ENCODE measurements around the gene OIP5. TPM values are rescaled to one million over a fixed set of nuclear protein-coding genes. Genes with fewer than 3 reads are reported as not detected.
A peak's percentile ranks its signal among the peaks of the same experiment; 100 is the strongest.

Gene OIP5
- total and polyA plus RNA-seq, 8 donors = 0.17 to 0.56 (median 0.29) TPM

DNA sequence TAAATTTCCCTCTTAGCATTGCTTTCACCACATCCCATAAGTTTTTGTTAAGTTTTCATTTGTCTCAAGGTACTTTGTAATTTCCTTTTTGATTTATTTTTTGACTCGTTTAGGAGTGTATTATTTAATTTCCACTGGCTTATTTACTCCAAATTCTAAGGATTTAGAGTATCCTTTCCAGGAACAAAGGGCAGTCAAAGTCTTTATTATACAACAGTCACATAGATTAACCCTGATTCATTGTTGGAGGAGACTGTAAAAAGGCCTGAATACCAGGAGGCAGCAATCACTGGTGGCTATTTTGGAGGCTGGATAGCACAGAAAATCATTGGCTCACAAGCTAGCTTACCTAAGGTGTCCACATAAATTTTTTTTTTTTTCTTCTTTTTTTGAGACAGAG, 39.9 kb downstream of the OIP5 start:
- intact Hi-C loops (cut with DNase I) = no loop called here
- FAIRE-seq = no peak
- no peaks in the 10 kb centered on the region for H3K27me3 ChIP-seq
- no peaks in the 10 kb centered on the region for H3K4me1 ChIP-seq
- DNase-seq = no peak
- peaks cover under 1 to 14% (median 2%) of the 10 kb centered on the region in 3 donors for H3K36me3 ChIP-seq
- WGBS, 2 donors = 72 to 76% methylated on average over 1 of the region's 1 CpG
- no peak for ATAC-seq
- H3K4me3 ChIP-seq = no peak overlapping the region
- no peak overlapping the region for H3K27ac ChIP-seq
- H3K9me3 ChIP-seq = no peaks in the 10 kb centered on the region
- TF ChIP-seq CTCF (IDR thresholded peaks at IDR 0.05) = no peak

DNA sequence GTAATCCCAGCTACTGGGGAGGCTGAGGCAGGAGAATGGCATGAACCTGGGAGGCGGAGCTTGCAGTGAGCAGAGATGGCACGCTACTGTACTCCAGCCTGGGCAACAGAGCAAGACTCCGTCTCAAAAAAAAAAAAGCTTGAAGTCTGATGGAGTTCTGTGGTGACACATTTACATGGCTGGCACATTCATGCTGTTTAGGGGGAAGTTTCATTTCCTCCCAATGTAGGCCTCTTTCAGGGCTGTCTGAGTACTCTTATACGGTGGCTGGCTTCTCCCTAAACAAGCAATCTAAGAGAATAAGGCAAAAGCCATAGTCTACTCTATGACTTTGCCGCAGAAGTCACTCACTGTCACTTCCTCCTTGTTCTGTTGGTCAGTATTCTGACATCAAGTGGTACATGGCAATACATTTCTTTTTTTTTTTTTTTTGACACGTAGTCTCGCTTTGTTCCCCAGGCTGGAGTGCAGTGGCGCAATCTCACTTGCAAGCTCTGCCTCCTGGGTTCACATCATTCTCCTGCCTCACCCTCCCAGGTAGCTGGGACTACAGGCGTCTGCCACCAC, 41.2 kb downstream of the OIP5 start:
- Histone ChIP-seq H3K4me3 (no peak overlapping the region), H3K36me3 (peaks cover 4 to 26% (median 16%) of the 10 kb centered on the region in 3 donors), H3K27ac (no peak overlapping the region), H3K27me3 (no peaks in the 10 kb centered on the region), H3K4me1 (peaks cover 0 to 5% (median 0%) of the 10 kb centered on the region in 3 donors), H3K9me3 (no peaks in the 10 kb centered on the region)
- no peak for TF ChIP-seq CTCF (IDR thresholded peaks at IDR 0.05)
- WGBS, 2 donors = 94 to 97% methylated on average over 9 of the region's 9 CpGs
- intact Hi-C loops (cut with DNase I) = no loop called here
- ATAC-seq = peak in 3 of 4 donors; percentile 32 to 72 (median 45)
- peak in 1 of 6 donors; percentile 5 for DNase-seq
- no peak for FAIRE-seq

- no peak for TF ChIP-seq CTCF (IDR thresholded peaks at IDR 0.05)
- ATAC-seq (no peak), FAIRE-seq (no peak), DNase-seq (peak in 1 of 6 donors; percentile 5)
- intact Hi-C loops (cut with DNase I) = no loop called here
- 30 to 34% methylated on average over 2 of the region's 2 CpGs for WGBS, 2 donors
- no peaks in the 10 kb centered on the region for H3K27me3 ChIP-seq
- H3K4me3 ChIP-seq = no peak overlapping the region
- no peak overlapping the region for H3K27ac ChIP-seq
- peaks cover 0 to 8% (median 0%) of the 10 kb centered on the region in 3 donors for H3K4me1 ChIP-seq
- H3K9me3 ChIP-seq = no peaks in the 10 kb centered on the region
- H3K36me3 ChIP-seq = peaks cover 4 to 26% (median 21%) of the 10 kb centered on the region in 3 donors
Observed at GRCh38 chr15:41289953-41290352, 42.4 kb downstream of the OIP5 start.

- no peak for FAIRE-seq
- no peaks in the 10 kb centered on the region for H3K27me3 ChIP-seq
- no peak overlapping the region for H3K27ac ChIP-seq
- intact Hi-C loops (cut with DNase I) = no loop called here
- no peak for ATAC-seq
- DNase-seq = no peak
- no peaks in the 10 kb centered on the region for H3K9me3 ChIP-seq
- H3K4me1 ChIP-seq = peaks cover 0 to 8% (median 0%) of the 10 kb centered on the region in 3 donors
- peaks cover 4 to 26% (median 21%) of the 10 kb centered on the region in 3 donors for H3K36me3 ChIP-seq
- WGBS, 2 donors = 78 to 87% methylated on average over 1 of the region's 1 CpG
- no peak overlapping the region for H3K4me3 ChIP-seq
- TF ChIP-seq CTCF (IDR thresholded peaks at IDR 0.05) = no peak
Observed at GRCh38 chr15:41288464-41288863, 43.9 kb downstream of the OIP5 start.

DNA sequence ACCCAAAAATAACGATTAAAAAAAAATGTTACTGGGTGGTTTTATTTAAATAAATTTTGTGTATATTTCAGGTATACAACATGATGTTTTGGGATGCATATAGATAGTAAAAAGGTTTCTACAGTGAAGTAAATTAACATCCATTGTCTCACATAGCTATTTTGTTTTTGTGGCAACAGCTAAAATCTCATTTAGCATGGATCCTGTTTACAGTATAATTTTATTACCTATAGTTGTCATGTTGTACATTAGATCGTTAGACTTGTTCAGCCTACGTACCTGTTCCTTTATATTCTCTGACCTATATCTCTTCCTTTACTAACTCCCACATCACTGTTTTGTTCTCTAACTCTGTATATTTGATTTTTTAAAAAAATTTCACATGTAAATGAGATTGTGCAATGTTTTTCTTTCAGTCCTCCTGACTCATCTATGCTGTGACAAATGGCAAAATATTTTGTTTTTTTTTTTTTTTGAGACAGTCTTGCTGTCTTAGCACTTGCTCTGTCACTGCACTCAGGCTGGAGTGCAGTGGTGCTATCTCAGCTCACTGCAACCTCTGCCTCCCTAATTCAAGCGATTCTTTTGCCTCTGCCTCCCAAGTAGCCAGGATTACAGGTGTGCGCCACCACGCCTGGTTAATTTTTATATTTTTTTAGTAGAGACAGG, 45.6 kb downstream of the OIP5 start:
- no peak overlapping the region for H3K4me3 ChIP-seq
- peaks cover 0 to 8% (median 5%) of the 10 kb centered on the region in 3 donors for H3K4me1 ChIP-seq
- DNase-seq = peak in 1 of 6 donors; percentile 4
- no peak for ATAC-seq
- no peak overlapping the region for H3K27ac ChIP-seq
- H3K27me3 ChIP-seq = no peaks in the 10 kb centered on the region
- FAIRE-seq = no peak
- no peak for TF ChIP-seq CTCF (IDR thresholded peaks at IDR 0.05)
- 92 to 98% methylated on average over 6 of the region's 6 CpGs for WGBS, 2 donors
- peaks cover 4 to 26% (median 21%) of the 10 kb centered on the region in 3 donors for H3K36me3 ChIP-seq
- intact Hi-C loops (cut with DNase I) = no loop called here
- no peaks in the 10 kb centered on the region for H3K9me3 ChIP-seq
